Measurements from ENCODE around the gene MPHOSPH9.

GRCh38 chr12:123237646-123238329, 4.8 kb upstream of the MPHOSPH9 start:
- TF ChIP-seq SIN3A (IDR thresholded peaks at IDR 0.05; ENCODE audit: borderline replicate concordance, insufficient read depth, low read length) (no peak), TAF1 (IDR thresholded peaks at IDR 0.05; ENCODE audit: borderline replicate concordance, insufficient read depth, low read length) (no peak)

Measured in PFSK-1 (cell line).